ENCODE data around the gene IFNL1.

- TF ChIP-seq CTCF (IDR thresholded peaks at IDR 0.05) (no peak), POLR2A (IDR thresholded peaks at IDR 0.05) (no peak)
Measured at GRCh38 chr19:39307822-39308530, 11.8 kb downstream of the IFNL1 start.
